Measurements from ENCODE around the gene GABPB1. TPM values are rescaled to one million over a fixed set of nuclear protein-coding genes. Genes with fewer than 3 reads are reported as not detected.

The GABPB1 gene
- total and polyA plus RNA-seq, 2 of the 13 experiments (the other 11 are each of a cell fraction or from before 2014, with no cell fraction given) = 17.5 to 39.5 TPM

GRCh38 chr15:50354838-50355618, at the start of gene GABPB1 (continued):
- TF ChIP-seq ZNF598 (CRISPR knock-in tag; IDR thresholded peaks at IDR 0.05; ENCODE audit: borderline replicate concordance) = peak; percentile 40; the same call in 1 of the 2 replicates
- TF ChIP-seq TOPORS (CRISPR knock-in tag; IDR thresholded peaks at IDR 0.05) = peak; percentile 48; the same call in 1 of the 2 replicates
- TF ChIP-seq ZNF281 (CRISPR knock-in tag; IDR thresholded peaks at IDR 0.05; ENCODE audit: borderline replicate concordance) = 0 out of 2 replicates have a peak, but pooled peaks have one; percentile 21
- 0 out of 2 replicates have a peak, but pooled peaks have one; percentile 33 for TF ChIP-seq ZNF280B (CRISPR knock-in tag; IDR thresholded peaks at IDR 0.05; ENCODE audit: borderline replicate concordance)
- no peak; the same call in 1 of the 2 replicates for TF ChIP-seq MEF2D (CRISPR knock-in tag; IDR thresholded peaks at IDR 0.05)
- no peak for TF ChIP-seq NONO (IDR thresholded peaks at IDR 0.05)
- peak; percentile 26; the same call in 1 of the 2 replicates for TF ChIP-seq NONO (CRISPR knock-in tag; conservative IDR thresholded peaks at IDR 0.05)
- no peak for TF ChIP-seq CBX1 (IDR thresholded peaks at IDR 0.05; ENCODE audit: low read depth)
- TF ChIP-seq ZNF235 (CRISPR knock-in tag; IDR thresholded peaks at IDR 0.05; ENCODE audit: borderline replicate concordance) = peak; percentile 78; the same call in 1 of the 2 replicates
- TF ChIP-seq POGZ (CRISPR knock-in tag; IDR thresholded peaks at IDR 0.05) = peak; percentile 83
- no peak; a peak in 1 of 4 replicates for TF ChIP-seq EP300 (IDR thresholded peaks at IDR 0.05; ENCODE audit: low read depth in 2 of 2, low read length in 2 of 2)
- no peak for TF ChIP-seq EP300 (CRISPR knock-in tag; IDR thresholded peaks at IDR 0.05; ENCODE audit: borderline replicate concordance)
- no peak for TF ChIP-seq CREB3 (CRISPR knock-in tag; IDR thresholded peaks at IDR 0.05)
- TF ChIP-seq SATB2 (CRISPR knock-in tag; IDR thresholded peaks at IDR 0.05) = 0 out of 2 replicates have a peak, but pooled peaks have one; percentile 30
- TF ChIP-seq ZNF788 (CRISPR knock-in tag; IDR thresholded peaks at IDR 0.05; ENCODE audit: borderline replicate concordance) = peak; percentile 65; the same call in 1 of the 2 replicates
- peak; percentile 76 for TF ChIP-seq AGO1 (IDR thresholded peaks at IDR 0.05; ENCODE audit: low read depth, low read length, poor library complexity, severe bottlenecking)
- TF ChIP-seq ZNF263 (CRISPR knock-in tag; IDR thresholded peaks at IDR 0.05) = 0 out of 2 replicates have a peak, but pooled peaks have one; percentile 29
- TF ChIP-seq GTF3A (CRISPR knock-in tag; conservative IDR thresholded peaks at IDR 0.05) = no peak
- TF ChIP-seq GABPA (IDR thresholded peaks at IDR 0.05; ENCODE audit: low read depth, low read length) = peak; percentile 62
- peak; percentile 89 for TF ChIP-seq GABPA (CRISPR knock-in tag; IDR thresholded peaks at IDR 0.05; ENCODE audit: low read depth)
- TF ChIP-seq SRY (CRISPR knock-in tag; IDR thresholded peaks at IDR 0.05) = peak; percentile 83
- TF ChIP-seq ZFP37 (CRISPR knock-in tag; IDR thresholded peaks at IDR 0.05; ENCODE audit: borderline replicate concordance) = peak; percentile 94
- TF ChIP-seq HIVEP1 (CRISPR knock-in tag; IDR thresholded peaks at IDR 0.05) = peak; percentile 84
- no peak; the same call in none of the 2 replicates for TF ChIP-seq ZNF138 (CRISPR knock-in tag; IDR thresholded peaks at IDR 0.05; ENCODE audit: low read depth)
- no peak for TF ChIP-seq SP5 (CRISPR knock-in tag; IDR thresholded peaks at IDR 0.05; ENCODE audit: borderline replicate concordance, low read depth)

All from HepG2 (cell line).